ENCODE data around the gene OR2A5. TPM values are rescaled to one million over a fixed set of nuclear protein-coding genes. Genes with fewer than 3 reads are reported as not detected.
A peak's percentile ranks its signal among the peaks of the same experiment; 100 is the strongest.
"Not testable (repeated sequence)": the region's sequence is repeated elsewhere in the genome, so short reads cannot be mapped to it uniquely, and the experiment has no call there.

OR2A5 gene
- total and polyA plus RNA-seq, 9 donors: 0.01 to 0.03 TPM; not detected in 7

- Histone ChIP-seq H3K9me3 (replicated peaks; ENCODE audit: control insufficient read depth, low read depth, low read length) (no peaks in the 10 kb centered on the region), H3K27me3 (ENCODE audit: control insufficient read depth, insufficient read depth, low read length) (no peaks in the 10 kb centered on the region), H3K4me1 (ENCODE audit: control insufficient read depth, insufficient read depth, low read length) (no peaks in the 10 kb centered on the region), H3K36me3 (ENCODE audit: control insufficient read depth, insufficient read depth, low read length) (no peaks in the 10 kb centered on the region), H3K4me3 (ENCODE audit: low read length) (no peak overlapping the region), H3K27ac (ENCODE audit: low read length) (no peak overlapping the region)
- DNase-seq: no peak
- WGBS (ENCODE audit: insufficient coverage): no CpG with 5 or more reads among the region's 3 CpGs
Measured at GRCh38 chr7:144028547-144028946, 20.2 kb upstream of the OR2A5 start.

- no peaks in the 10 kb centered on the region for H3K36me3 ChIP-seq (ENCODE audit: control insufficient read depth, insufficient read depth, low read length)
- no peak overlapping the region for H3K4me3 ChIP-seq (ENCODE audit: low read length)
- H3K4me1 ChIP-seq (ENCODE audit: control insufficient read depth, insufficient read depth, low read length): no peaks in the 10 kb centered on the region
- WGBS (ENCODE audit: insufficient coverage): 30% methylated on average over 2 of the region's 5 CpGs
- no peak for DNase-seq
- H3K27me3 ChIP-seq (ENCODE audit: control insufficient read depth, insufficient read depth, low read length): no peaks in the 10 kb centered on the region
- no peak overlapping the region for H3K27ac ChIP-seq (ENCODE audit: low read length)
- H3K9me3 ChIP-seq (replicated peaks; ENCODE audit: control insufficient read depth, low read depth, low read length): no peaks in the 10 kb centered on the region
Measured at GRCh38 chr7:144032516-144032915, 16.2 kb upstream of the OR2A5 start.

- no peaks in the 10 kb centered on the region for H3K36me3 ChIP-seq (ENCODE audit: control insufficient read depth, insufficient read depth, low read length)
- H3K4me1 ChIP-seq (ENCODE audit: control insufficient read depth, insufficient read depth, low read length): no peaks in the 10 kb centered on the region
- no peak overlapping the region for H3K4me3 ChIP-seq (ENCODE audit: low read length)
- peak; percentile 29 for DNase-seq
- 33% methylated on average over 1 of the region's 1 CpG for WGBS (ENCODE audit: insufficient coverage)
- H3K27me3 ChIP-seq (ENCODE audit: control insufficient read depth, insufficient read depth, low read length): no peaks in the 10 kb centered on the region
- no peaks in the 10 kb centered on the region for H3K9me3 ChIP-seq (replicated peaks; ENCODE audit: control insufficient read depth, low read depth, low read length)
- no peak overlapping the region for H3K27ac ChIP-seq (ENCODE audit: low read length)
Measured at GRCh38 chr7:144032985-144033709, 15.6 kb upstream of the OR2A5 start.

DNA sequence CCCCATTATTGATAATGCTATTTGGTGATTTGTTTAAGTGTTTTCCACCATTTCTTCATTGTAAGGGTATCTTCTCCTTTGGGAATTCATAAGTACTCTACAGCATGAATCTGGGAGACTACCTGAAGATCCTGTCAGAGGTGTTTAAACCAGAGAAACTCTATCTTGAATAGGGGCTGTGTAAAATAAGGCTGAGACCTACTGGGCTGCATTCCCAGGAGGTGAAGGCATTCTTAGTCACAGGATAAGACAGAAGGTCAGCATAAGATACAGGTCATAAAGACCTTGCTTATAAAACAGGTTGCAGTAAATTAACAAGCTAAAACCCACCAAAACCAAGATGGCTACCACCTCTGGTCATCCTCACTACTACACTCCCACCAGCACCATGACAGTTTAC lies 13.4 kb upstream of the OR2A5 start:
- no peaks in the 10 kb centered on the region for H3K27me3 ChIP-seq (ENCODE audit: control insufficient read depth, insufficient read depth, low read length)
- H3K36me3 ChIP-seq (ENCODE audit: control insufficient read depth, insufficient read depth, low read length): no peaks in the 10 kb centered on the region
- H3K4me1 ChIP-seq (ENCODE audit: control insufficient read depth, insufficient read depth, low read length): no peaks in the 10 kb centered on the region
- no peak overlapping the region for H3K4me3 ChIP-seq (ENCODE audit: low read length)
- DNase-seq: no peak
- H3K9me3 ChIP-seq (replicated peaks; ENCODE audit: control insufficient read depth, low read depth, low read length): no peaks in the 10 kb centered on the region
- H3K27ac ChIP-seq (ENCODE audit: low read length): no peak overlapping the region

DNA sequence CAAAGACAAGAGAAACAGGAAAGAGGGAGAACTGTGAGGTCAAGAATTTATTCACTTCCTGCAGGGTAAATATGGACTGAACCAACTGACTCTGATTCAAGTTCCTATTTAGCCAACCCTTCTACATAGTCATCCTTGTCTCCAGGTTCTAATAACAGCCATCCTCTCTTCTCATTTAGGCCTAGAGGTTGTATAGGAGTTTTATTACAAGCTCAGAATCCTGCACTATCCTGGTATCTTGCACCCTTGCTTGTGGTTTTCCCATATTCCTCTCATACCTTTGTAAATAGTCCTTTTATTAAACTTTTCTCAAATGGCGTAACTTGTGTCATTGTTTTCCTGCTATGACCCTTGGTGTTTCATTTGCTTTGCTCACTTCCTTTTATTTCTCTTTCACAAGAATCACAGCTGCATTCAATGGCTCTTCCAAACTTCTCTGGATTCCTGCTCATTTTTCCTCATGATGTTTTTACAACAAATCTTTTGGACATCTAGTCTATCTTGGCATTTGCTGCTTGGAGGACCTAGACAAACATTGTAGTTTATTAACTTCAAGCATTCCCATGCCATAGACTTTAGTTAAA lies 12.4 kb upstream of the OR2A5 start:
- WGBS (ENCODE audit: insufficient coverage): 0% methylated on average over 1 of the region's 1 CpG
- no peaks in the 10 kb centered on the region for H3K36me3 ChIP-seq (ENCODE audit: control insufficient read depth, insufficient read depth, low read length)
- no peaks in the 10 kb centered on the region for H3K27me3 ChIP-seq (ENCODE audit: control insufficient read depth, insufficient read depth, low read length)
- no peaks in the 10 kb centered on the region for H3K9me3 ChIP-seq (replicated peaks; ENCODE audit: control insufficient read depth, low read depth, low read length)
- peak; percentile 59 for DNase-seq
- peak overlapping the region; percentile 47 for H3K27ac ChIP-seq (ENCODE audit: low read length)
- no peaks in the 10 kb centered on the region for H3K4me1 ChIP-seq (ENCODE audit: control insufficient read depth, insufficient read depth, low read length)
- no peak overlapping the region for H3K4me3 ChIP-seq (ENCODE audit: low read length)

DNA sequence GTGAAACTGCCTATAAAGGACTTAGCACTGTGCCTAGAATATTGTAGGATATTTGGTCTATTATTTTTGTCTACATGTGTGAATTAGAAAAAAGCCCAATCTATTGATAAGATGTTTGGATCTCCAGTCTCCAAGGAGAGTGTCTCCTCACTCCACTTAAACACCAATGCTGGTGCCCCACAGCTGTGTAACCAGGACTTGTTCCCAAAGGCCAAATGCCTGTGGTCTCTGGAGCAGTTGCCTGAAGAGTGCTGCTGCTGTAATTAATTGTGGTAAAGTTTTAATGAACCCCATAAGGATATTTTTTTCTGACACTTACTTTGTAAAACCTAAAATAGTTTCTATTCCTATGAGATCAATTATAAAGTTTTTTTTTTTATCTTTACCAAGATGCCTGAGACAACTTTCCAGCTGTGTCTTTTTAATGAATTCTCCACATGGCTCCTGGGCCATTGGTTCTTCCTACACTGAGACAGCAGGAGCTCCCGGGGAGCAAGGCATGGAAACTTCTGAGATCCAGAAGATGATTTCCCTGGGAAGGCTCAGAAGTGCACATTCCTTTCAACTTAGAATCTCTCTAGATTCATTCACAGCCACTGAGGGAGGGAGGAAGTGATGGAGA lies 11.2 kb upstream of the OR2A5 start:
- DNase-seq: peak; percentile 66
- no peaks in the 10 kb centered on the region for H3K4me1 ChIP-seq (ENCODE audit: control insufficient read depth, insufficient read depth, low read length)
- H3K36me3 ChIP-seq (ENCODE audit: control insufficient read depth, insufficient read depth, low read length): no peaks in the 10 kb centered on the region
- no peaks in the 10 kb centered on the region for H3K27me3 ChIP-seq (ENCODE audit: control insufficient read depth, insufficient read depth, low read length)
- H3K9me3 ChIP-seq (replicated peaks; ENCODE audit: control insufficient read depth, low read depth, low read length): no peaks in the 10 kb centered on the region
- H3K4me3 ChIP-seq (ENCODE audit: low read length): no peak overlapping the region
- no CpG with 5 or more reads among the region's 1 CpG for WGBS (ENCODE audit: insufficient coverage)
- H3K27ac ChIP-seq (ENCODE audit: low read length): no peak overlapping the region

DNA sequence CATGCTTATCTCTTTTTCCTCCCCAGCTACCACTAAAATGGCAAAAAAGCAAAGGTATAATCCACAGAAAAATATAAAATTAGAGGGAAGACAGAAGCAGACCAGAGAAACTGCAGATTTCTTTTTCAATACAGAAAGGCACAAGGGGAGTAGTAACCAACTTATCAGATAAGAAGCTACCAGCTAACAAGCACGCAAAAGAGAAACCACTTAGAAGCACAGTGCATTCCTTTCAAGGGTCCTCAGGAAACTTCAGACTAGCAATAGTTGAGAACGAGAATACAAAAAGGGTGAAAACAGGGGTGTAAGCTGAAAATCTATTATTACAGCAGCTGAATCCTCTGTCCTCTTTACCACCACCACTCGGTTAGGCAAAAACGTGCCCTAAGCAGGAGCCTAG lies 9.9 kb upstream of the OR2A5 start:
- WGBS (ENCODE audit: insufficient coverage): no CpG with 5 or more reads among the region's 4 CpGs
- H3K36me3 ChIP-seq (ENCODE audit: control insufficient read depth, insufficient read depth, low read length): no peaks in the 10 kb centered on the region
- no peak for DNase-seq
- no peak overlapping the region for H3K27ac ChIP-seq (ENCODE audit: low read length)
- H3K4me3 ChIP-seq (ENCODE audit: low read length): no peak overlapping the region
- no peaks in the 10 kb centered on the region for H3K27me3 ChIP-seq (ENCODE audit: control insufficient read depth, insufficient read depth, low read length)
- no peaks in the 10 kb centered on the region for H3K9me3 ChIP-seq (replicated peaks; ENCODE audit: control insufficient read depth, low read depth, low read length)
- H3K4me1 ChIP-seq (ENCODE audit: control insufficient read depth, insufficient read depth, low read length): no peaks in the 10 kb centered on the region

DNA sequence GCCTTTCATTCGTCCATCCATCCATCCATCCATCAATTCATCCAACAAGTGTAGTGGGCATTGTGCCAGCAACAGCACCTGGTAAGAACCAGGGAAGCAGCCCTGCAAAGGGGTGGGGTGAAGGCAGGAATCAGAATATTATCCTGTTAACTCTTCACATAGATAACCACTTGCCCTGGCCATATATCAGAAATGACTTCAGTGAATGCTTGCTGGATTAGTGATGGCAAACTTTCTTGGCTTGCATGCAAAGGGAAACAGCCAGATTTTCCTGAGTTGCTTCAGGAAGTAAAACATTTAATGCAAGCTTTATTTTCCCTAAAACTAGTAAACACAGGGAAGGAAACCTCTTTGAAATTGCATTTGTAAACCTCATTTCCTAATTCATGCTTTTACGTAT lies 743 bp downstream of the OR2A5 start:
- no peak for DNase-seq
- no peak overlapping the region for H3K4me3 ChIP-seq (ENCODE audit: low read length)
- H3K36me3 ChIP-seq (ENCODE audit: control insufficient read depth, insufficient read depth, low read length): no peaks in the 10 kb centered on the region

GRCh38 chr7:144050093-144050492 lies 1.3 kb downstream of the OR2A5 start:
- no peak for DNase-seq
- no peak overlapping the region for H3K4me3 ChIP-seq (ENCODE audit: low read length)

More for the DNA sequence above, 743 bp downstream of the OR2A5 start:
- no CpG with 5 or more reads among the region's 2 CpGs for WGBS (ENCODE audit: insufficient coverage)
- Histone ChIP-seq H3K27me3 (ENCODE audit: control insufficient read depth, insufficient read depth, low read length) (no peaks in the 10 kb centered on the region), H3K9me3 (replicated peaks; ENCODE audit: control insufficient read depth, low read depth, low read length) (no peaks in the 10 kb centered on the region), H3K4me1 (ENCODE audit: control insufficient read depth, insufficient read depth, low read length) (no peaks in the 10 kb centered on the region), H3K27ac (ENCODE audit: low read length) (no peak overlapping the region)

DNA sequence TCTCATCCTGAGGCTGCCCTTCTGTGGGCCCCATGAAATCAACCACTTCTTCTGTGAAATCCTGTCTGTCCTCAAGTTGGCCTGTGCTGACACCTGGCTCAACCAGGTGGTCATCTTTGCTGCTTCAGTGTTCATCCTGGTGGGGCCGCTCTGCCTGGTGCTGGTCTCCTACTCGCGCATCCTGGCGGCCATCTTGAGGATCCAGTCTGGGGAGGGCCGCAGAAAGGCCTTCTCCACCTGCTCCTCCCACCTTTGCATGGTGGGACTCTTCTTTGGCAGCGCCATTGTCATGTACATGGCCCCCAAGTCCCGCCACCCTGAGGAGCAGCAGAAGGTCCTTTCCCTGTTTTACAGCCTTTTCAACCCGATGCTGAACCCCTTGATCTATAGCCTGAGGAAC lies 2.1 kb downstream of the OR2A5 start:
- 82% methylated on average over 7 of the region's 8 CpGs for WGBS (ENCODE audit: insufficient coverage)

More at GRCh38 chr7:144050093-144050492, 1.3 kb downstream of the OR2A5 start:
- H3K27me3 ChIP-seq (ENCODE audit: control insufficient read depth, insufficient read depth, low read length): no peaks in the 10 kb centered on the region
- H3K9me3 ChIP-seq (replicated peaks; ENCODE audit: control insufficient read depth, low read depth, low read length): no peaks in the 10 kb centered on the region
- H3K4me1 ChIP-seq (ENCODE audit: control insufficient read depth, insufficient read depth, low read length): no peaks in the 10 kb centered on the region
- no peaks in the 10 kb centered on the region for H3K36me3 ChIP-seq (ENCODE audit: control insufficient read depth, insufficient read depth, low read length)
- 33% methylated on average over 3 of the region's 3 CpGs for WGBS (ENCODE audit: insufficient coverage)
- no peak overlapping the region for H3K27ac ChIP-seq (ENCODE audit: low read length)

More for the DNA sequence above, 2.1 kb downstream of the OR2A5 start:
- DNase-seq; H3K9me3 ChIP-seq (replicated peaks; ENCODE audit: control insufficient read depth, low read depth, low read length); H3K36me3 ChIP-seq (ENCODE audit: control insufficient read depth, insufficient read depth, low read length); H3K4me3 ChIP-seq (ENCODE audit: low read length); H3K4me1 ChIP-seq (ENCODE audit: control insufficient read depth, insufficient read depth, low read length); H3K27ac ChIP-seq (ENCODE audit: low read length); H3K27me3 ChIP-seq (ENCODE audit: control insufficient read depth, insufficient read depth, low read length): not testable (repeated sequence)

Measured in muscle of leg (tissue), 11 donors.